ENCODE results near the gene ARL3.
"Not testable (repeated sequence)": the region's sequence is repeated elsewhere in the genome, so short reads cannot be mapped to it uniquely, and the experiment has no call there.

Gene ARL3

DNA sequence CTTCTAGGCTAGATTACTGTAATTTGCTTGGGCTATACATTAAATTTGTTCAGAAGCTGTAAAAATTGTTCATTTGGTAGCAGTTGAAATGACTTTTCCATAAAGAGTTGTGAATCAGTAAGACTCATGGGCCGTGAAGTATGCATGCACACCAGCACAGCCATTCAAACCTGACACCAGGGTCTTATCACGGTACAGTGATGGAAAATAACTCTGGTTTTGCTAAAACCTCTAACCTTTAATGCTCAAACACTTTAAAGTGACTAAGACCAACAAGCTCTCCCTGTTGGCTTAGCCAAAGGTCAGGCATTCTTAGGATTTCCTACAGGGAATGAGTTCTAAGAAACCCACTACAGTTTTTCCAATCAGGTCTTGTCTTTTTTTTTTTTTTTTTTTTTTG lies 11.5 kb downstream of the ARL3 start:
- DNase-seq (ENCODE audit: low read depth) = no peak

DNA sequence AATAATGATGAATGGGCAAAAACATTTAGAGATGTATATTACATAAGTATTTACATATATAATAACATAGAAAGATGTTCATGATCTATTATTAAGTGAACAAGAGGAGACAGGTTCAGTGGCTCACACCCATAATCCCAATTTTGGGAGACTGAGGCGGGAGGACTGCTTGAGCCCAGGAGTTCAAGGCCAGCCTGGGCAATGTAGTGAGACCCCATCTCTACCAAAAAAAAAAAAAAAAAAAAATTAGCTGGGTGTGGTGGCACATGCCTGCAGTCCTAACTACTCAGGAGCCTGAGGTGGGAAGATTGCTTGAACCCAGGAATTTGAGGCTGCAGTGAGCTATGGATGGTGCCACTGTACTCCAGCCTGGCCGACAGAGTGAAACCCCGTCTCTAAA lies 12.4 kb downstream of the ARL3 start:
- DNase-seq (ENCODE audit: low read depth) = no peak

DNA sequence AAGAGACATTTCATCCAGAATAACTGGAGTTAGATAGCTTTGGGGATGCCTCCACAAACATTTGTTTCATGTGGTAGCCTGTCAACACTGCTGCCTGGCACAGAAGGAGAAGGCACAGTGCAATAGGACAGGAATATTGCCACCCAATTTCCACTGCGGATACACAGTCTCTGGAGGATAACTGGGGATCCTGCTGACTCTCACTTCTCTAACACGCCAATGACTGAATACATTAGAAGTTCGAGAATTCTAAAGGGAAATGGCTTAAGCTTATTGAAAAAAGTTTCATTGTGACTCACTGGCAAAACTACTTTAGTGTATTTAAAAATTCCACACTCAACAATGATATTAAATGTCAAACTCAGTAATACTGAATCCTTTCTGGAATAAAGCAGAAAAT lies 12.9 kb downstream of the ARL3 start:
- no peak for DNase-seq (ENCODE audit: low read depth)

DNA sequence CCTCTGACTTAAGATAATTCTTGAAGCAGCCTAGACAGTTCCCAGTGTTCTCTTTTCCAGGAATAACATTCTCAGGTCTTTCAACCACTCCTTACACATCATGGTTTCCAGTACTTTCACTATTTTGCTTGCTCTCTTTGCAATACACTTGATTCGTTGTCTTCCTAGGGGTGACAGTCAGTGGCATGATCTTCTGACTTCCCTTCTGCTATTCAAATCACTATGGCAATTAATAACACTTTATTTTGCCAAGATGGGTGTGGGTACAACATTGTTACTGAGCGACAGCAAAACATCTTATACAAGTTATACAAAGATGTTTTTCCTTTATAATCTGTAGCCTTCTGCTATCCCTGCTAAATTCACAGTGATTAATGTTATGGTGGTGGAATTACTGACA lies 15.3 kb downstream of the ARL3 start:
- no peak for DNase-seq (ENCODE audit: low read depth)

DNA sequence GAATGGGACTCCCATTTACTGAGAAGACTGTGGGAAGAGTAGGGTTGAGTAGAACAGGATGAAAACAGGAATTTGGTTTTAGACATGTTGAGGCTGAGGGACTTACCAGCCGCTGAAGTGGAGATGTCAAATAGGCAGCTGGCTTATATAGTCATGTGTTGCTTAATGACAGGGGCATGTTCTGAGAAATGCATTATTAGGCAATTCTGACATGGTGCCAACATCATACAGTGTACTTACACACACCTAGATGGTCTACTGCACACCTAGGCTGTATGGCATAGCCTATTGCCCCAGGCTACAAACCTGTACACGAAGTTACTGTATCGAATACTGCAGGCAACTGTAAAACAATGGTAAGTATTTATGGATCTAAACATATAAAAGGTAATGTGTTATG lies 17.5 kb downstream of the ARL3 start:
- DNase-seq (ENCODE audit: low read depth) = no peak

DNA sequence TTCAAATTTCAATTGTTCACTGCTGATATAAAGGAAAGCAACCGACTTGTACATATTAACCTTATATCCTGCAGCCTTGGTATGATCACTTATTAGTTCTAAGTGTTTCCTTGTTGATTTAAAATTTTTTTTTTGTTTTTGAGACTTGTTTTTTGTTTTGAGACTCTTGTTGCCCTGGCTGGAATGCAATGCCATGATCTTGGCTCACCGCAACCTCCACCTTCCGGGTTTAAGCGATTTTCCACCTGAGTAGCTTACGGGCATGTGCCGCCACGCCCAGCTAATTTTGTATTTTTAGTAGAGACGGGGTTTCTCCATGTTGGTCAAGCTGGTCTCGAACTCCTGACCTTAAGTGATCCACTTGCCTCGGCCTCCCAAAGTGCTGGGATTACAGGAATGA lies 18.8 kb downstream of the ARL3 start:
- DNase-seq (ENCODE audit: low read depth) = not testable (repeated sequence)

DNA sequence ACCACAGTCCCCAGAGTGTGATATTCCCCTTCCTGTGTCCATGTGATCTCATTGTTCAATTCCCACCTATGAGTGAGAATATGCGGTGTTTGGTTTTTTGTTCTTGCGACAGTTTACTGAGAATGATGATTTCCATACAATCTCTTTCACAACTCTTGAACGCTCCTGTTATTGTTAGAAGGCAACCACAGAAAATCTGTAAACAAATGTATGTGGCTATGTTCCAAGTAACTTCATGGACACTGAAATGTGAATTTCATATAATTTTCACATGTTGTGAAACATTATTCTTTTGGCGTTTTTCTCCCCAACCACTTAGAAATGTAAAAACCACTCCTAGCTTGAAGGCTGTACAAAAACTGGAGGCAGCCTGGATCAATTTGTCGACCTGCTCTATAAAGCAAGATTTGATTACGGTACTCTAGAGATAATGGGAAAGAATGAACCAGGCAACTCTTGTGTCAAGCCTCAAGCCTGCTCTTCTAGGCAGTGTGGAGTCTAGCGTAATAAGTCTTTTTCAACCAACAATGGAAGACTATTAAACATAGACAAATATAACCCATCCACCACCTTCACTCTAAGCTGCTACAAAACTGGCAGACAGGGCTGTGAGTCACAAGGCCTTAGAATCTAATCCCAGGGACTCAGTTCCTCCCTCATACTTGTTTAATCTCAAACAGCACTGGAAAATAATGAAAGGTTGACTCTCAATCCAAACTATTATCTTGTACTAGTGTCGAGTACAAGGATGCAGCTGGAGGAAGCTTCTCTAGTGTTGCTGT lies 22.7 kb downstream of the ARL3 start:
- no peak for DNase-seq (ENCODE audit: low read depth)

DNA sequence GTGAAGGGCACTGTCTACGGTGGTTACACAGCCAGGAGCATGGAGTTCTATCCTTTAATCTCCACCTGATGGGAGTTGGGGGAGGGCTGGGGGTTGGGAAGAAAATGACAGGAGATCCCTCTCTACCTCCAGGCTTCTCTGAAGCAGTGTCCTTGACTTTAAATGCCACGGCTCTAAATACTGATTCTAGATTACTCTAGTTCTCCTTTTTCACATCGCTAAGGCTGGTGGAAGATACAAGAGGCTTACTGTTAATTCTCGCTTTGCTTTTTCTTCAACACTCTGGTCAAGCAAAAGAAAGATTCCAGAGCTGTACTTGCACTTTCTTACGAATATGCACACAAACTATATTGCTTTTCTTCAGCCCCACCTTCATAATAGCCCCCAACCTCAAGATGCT lies 30.5 kb downstream of the ARL3 start:
- no peak for DNase-seq (ENCODE audit: low read depth)

DNA sequence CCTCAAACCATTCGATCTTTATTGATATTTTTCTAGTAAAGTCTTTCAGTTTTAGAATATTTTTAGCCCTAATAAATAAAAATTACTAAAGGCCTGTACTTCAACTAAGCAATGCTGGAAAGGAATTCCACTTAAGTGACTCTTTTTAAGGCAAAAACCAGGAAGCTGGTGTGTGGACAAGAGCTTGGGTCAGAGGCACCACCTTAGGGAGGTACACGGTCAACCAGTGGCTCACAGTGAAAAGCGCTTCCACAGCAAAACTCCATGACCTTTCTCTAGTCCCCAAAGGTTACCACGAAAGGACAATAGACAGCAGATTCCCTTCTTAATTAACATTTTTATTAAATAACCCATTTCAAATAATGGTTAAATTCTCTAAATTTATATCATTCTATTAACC lies 31.2 kb downstream of the ARL3 start:
- no peak for DNase-seq (ENCODE audit: low read depth)

DNA sequence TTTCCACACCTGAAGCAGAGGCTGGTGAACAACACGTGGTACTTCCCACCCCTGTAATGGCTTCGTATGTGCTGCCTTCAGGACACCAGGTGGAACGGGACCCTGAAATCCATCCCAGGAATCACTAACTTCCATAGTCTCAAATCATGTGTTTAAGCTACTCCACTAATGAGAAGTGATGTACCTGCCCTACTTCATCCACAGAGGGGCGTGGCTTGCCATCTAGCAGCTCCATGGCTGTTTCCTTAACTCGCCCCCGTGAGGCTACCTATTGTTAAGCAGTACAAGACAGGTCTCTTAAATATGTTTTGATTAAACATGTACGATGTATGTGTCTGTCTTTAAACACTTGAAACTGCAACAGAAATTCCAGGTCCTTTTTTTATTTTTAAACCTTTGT lies 31.8 kb downstream of the ARL3 start:
- DNase-seq (ENCODE audit: low read depth) = no peak

DNA sequence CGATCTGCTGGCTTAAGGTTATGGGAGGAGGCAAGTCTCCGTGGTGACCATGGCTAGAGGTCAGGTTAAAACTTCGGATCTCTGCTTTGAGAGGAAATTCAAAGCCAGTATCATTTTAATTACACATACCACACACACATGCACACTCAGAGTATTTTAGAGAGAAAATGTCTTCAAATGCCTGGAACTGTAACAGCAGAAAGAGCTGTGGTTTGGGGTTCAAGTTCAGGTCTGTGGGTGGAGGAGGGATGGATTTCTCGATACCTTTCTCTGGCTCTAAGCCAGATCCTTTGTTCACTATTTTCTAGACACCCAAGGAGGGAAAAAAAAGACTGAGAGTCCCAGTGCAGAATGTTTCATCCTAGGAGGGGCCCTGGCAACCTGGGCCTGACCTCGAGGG lies 32.5 kb downstream of the ARL3 start:
- DNase-seq (ENCODE audit: low read depth) = no peak

DNA sequence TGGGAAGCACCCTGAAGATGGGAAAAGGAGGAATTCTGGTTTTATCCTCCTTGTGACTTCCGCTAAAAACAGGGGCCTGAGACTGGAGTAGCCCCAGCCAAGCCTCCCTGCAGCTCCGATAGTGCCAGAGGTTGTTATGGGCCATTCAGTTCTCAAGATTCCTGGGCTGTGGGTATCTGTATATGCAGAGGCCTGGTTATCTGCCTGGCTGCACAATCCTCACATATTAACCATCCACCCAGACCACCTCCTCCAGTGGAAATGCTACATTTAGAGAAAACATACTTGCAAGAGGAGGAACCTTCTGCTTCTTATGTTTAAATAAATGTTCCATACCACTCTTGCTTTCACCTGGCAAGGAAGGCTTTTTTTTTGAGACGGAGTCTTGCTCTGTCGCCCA lies 34.6 kb downstream of the ARL3 start:
- DNase-seq (ENCODE audit: low read depth) = no peak

DNA sequence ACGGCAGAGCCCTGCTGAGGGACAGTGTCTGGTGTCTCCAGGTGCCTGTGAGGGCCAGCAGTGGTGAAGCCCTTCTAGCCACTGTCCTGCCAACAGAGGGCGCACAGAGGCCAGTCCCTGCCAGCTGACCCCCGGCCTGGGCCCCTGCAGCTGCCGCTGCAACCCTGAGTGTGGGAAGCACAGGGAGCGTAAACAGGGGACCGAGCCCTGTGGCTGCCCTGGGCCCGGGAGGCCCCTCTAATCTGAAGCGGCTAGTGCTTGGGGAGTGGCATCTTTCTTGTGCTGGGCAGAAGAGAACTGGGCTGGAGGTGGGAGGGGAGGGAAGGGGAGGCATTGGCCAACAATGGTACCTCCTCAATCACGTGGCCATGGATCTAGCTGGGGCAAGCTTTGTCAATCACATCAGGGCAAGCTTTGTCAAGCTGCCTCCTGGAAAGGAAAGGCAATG lies 35.3 kb downstream of the ARL3 start:
- DNase-seq (ENCODE audit: low read depth) = no peak

DNA sequence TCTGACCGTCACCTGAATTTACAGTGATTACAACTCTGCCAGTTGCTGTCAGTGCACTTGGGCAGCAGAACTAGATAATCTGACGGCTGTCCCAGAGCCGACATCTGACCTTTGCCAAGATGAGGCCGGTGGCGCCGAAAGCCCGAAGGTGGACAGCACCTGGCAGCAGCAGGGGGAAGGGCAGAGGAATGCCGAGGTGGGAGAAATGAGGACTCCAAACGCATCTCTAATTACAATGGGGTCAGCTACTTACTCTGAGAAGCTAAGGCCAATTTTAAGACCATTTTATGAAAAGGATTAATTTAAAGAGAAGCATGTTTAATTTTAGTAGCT lies 36.2 kb downstream of the ARL3 start:
- no peak for DNase-seq (ENCODE audit: low read depth)

DNA sequence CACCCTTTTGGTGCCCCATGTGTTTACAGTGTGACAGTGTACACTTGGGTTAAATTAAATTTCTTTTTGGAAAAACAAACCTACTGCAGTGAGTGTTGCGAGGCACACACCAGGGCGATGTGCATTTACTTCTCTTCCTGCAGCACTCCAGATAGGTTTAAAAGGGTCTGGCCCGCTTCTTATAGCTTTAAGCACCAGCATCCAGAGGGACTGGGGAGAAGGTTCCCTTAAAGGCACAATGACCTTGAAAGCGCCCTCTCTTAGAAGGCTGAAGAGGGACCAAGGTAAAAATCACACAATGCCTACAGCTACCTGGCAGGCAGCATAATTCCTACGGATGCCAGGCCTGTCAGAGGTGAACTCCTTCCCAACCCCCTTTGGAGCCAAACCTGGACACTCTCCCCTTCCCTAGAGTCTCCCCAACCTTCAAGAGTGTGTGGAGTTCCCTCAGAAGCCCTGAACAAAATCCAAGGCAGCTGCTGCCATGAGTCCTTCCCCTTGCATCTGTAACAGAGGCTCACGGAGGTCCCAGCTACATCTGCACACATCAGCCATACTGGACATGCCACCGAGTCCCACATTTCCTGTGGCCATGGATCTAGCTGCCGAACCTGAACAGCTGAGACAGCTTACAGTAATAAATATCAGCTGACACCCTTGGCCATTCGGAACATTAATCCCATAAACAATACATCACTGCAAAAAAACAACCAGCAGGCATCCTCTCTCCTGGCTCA lies 36.7 kb downstream of the ARL3 start:
- no peak for DNase-seq (ENCODE audit: low read depth)

DNA sequence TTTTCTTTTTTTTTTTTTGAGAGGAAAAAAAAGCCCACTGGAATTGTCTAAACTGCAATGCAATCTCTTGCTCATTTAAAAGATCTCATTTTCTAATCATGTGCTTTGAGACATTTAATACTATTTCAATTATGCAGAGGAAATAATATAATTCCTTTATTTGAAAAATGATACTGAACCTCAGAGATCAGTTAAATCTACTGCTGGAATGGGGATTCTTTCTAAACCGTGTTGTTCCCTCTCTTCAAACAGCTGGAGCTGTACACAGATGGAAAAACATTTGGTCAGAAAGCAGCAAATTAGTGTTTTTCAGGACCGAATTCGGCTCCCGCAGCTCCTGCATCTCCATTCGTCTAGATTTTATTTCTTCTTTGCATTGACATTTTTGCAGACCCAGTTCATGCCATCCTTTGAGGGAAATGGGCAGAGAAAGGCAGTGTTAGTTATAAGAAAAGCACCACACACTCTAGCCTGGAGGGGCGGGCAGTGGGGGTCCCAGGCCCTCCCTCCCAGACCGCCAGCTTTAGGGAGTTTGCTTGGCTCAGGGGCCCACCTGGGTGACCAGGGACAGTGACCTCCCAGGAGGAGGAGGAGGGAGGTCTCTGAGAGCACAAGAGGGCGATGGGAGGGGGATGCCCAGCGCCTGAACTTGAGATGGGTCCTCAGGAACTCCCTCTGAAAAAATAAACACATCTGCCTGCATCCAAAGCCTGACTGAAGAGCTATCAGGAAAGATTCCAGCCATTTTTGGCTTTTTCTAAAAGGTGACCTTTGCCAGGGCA lies 37.5 kb downstream of the ARL3 start:
- DNase-seq (ENCODE audit: low read depth) = no peak

DNA sequence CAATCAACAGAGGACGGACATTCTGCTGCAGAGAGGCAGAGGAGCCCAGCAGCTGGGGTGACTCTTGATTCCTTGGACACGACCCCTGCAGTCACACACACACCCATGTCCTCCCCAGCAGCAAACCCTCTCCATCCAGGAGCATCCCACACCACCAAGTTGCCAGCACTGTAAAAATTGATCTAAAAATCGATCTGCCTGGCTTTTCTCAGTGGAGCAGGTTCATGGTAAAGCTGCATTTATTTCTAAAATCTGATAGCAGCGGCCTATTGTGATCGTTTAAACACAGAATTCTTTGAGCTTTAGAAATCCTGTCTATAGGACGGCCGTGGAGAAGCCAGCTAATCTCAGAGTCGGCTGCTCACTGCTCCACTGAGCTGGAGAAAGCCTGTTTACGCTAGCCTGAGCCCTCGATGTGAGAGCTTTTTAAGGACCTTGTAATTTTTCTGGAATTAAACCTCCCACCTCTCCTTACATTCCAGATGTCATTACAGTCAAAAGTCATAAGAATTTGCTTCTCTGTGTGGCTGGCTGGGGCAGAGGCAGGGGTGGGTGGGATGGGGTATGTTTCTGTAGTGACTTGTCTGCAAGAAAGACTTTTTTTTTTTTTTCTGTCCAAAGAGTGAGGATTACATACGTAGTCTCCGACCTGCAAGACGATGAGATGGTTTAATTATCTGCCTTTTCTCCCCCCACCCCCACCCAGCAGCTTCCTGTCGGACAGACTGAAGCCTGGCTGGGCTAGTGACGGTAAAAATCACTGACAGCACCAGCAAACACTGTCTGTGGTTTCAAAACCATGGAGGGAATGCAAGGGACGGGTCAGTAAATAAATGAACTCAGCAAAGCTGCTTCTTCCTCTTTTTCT lies 38.3 kb downstream of the ARL3 start:
- DNase-seq (ENCODE audit: low read depth) = no peak

DNA sequence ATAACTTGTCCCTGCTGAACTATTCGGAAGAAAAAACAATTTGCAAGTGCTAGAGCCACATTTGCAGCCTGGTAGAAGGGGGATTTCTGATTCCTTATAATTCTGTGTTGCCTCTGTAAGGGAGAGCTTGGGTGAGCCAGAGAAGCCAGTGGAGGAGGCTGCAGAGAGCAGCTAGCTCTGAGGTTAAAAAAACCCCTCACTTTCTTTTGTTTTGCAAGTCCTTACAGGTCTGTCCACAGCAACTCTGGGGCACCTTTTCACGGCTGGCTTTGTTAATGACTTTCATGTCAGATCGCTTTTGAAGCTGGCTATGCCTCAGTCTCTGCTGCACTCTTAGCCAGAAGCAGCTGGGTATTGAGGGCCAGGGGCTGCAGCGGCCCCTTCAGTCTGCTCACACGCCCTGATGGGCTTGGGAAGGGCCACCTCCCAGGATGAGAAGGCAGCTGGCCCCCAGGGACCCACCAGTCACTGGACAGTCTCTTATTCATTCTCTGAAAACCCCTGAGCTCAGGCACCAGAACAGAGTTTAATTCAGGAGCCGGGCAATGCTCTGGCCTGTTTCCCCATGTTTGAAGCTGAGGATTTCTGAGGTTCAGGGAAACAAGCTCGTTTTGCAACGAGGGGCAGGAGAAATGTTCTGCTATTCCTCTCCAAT lies 39.1 kb downstream of the ARL3 start:
- no peak for DNase-seq (ENCODE audit: low read depth)

DNA sequence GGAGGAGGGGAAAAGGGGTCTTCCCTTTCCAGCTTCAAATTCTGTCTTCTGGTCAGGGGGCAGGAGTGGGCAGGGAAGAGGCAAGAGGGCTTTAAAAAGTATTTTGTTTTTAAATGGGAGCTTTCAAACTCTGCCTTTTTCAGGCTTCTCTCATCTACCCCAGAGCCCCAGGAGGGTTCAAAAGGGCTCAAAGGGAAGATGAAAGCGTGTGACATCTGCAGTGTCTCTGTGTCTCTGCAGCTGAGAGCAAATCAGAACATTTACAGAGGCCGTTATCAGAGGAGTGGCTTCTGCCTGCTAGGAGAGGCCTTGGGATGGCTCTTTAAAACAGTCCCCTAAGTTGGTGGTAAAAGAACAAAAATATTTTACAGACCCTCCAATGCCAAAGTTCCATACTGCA lies 39.6 kb downstream of the ARL3 start:
- no peak for DNase-seq (ENCODE audit: low read depth)

DNA sequence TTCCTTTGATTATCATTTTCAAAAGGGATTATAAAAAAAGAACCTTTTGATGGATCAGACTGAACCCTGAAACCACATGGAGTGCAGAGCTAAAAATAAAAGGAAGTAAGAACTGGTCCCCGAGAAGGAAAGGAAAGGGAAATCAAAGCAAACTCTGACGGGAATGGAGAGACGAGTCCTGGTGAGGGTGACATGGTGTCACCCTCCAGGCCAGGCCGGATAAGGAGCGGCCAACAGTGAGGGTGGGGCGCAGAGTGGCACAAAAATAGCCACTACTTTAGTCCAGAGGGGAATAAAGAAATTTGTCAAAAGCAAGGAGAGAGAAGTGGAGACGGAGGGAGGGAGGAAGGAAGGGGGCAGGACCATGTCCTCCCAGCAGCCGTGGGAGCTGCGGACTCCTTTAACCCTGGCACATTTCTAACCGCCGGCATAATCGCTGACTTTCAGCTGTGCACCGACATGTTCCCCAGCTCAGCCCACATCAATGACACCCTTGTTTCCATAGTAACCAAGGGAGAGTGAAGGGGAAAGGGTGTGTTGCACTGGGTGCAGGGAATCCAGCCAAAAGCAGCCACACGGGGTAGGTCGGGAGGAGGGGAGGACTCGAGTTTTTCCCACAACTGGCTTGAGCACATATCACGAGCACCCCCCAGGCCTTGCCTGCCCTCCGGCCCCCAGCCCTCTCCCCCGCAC lies 40.2 kb downstream of the ARL3 start:
- peak; percentile 43 for DNase-seq (ENCODE audit: low read depth)

DNA sequence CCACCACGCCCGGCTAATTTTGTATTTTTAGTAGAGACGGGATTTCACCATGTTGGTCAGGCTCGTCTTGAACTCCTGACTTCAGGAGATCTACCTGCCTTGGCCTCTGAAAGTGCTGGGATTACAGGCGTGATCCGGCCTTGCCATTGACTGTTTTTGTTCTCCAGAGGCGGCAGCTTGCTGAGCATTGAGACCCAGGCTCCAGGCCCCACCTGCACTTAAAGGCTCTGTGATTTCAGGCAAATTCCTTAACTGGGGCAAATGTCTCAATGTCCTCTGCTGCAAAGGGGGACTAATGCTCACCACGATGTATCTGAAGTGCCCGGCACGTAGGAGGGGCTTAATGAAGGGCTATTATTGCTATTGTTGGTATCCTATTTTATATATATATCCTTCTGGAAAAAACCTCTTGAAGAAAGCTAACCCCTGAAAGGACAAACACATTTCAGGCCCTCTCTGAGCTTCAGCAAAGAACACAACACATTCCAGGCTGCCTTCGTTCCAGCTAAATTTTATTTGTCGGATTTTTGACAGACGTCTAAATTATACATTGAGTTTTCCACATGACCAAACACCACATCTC lies 40.9 kb downstream of the ARL3 start:
- DNase-seq (ENCODE audit: low read depth) = no peak

Data from activated T-helper 1 cell treated with Interleukin-2 at 50 U/mL for 16 hours (primary cell).